HCT116 (cell line): ENCODE data around the gene TMEM132A. TPM values are rescaled to one million over a fixed set of nuclear protein-coding genes. Genes with fewer than 3 reads are reported as not detected.

Source experiments
- ATAC-seq: fragments of 200-7000 bp; cut with Tn5 transposase; 2 replicates; pipeline ENCODE4 v1.9.1; 2020; ENCODE audit warnings: mild to moderate bottlenecking, moderate library complexity
- BruUV-seq: library from RNA; stranded (reverse); fragments of 400-500 nt; replicated peaks from 2 replicates; lab custom pipeline; 2021; lab: Mats Ljungman, UMichigan
- CTCF ChIA-PET: fragments of 300-600 bp; sonication (Branson Sonifier 250); formaldehyde crosslinking; loops from one replicate; lab custom pipeline; 2021; ENCODE audit warnings: antibody characterized with exemption; lab: Charles Lee
- POLR2A ChIA-PET: fragments of 300-600, 350-600 bp; sonication (Branson Sonifier 250); formaldehyde crosslinking; loops from one replicate; lab custom pipeline; 2021; ENCODE audit warnings: antibody characterized with exemption; lab: Charles Lee
- RAD21 ChIA-PET, 2 experiments: fragments of 300-600 bp; sonication (Branson Sonifier 250); formaldehyde crosslinking; loops; one replicate each; lab custom pipeline; 2023; ENCODE audit warnings: low total read pairs in 2 of 2; ENCODE audit not compliant: uncharacterized antibody in 2 of 2, unreplicated experiment in 2 of 2, low non-redundant PET in 1 of 2; lab: Charles Lee
- DNase-seq: peaks from one replicate; pipeline ENCODE4 v3.0.0-alpha.2; 2010; ENCODE audit warnings: low read depth, low spot score
- H2AFZ ChIP-seq: fragments of 200-600 bp; shearing (Covaris generic), sonication (generic); 2 replicates; pipeline ENCODE4 v1.6.1; 2017; ENCODE audit warnings: low read depth, mixed run types, mixed read lengths, antibody characterized with exemption, low read length; ENCODE audit not compliant: poor library complexity, severe bottlenecking
- H3K27ac ChIP-seq: 2 replicates; pipeline ENCODE4 v1.5.1; 2012; ENCODE audit warnings: low read depth, low read length
- H3K27me3 ChIP-seq: fragments of 200-600 bp; sonication (generic); 2 replicates; pipeline ENCODE4 v1.6.1; 2016; ENCODE audit warnings: mixed run types, low read length, mixed read lengths; ENCODE audit not compliant: insufficient read depth
- H3K36me3 ChIP-seq, 2 experiments: fragments of 200-500 bp in 1 of 2; fragments of 200-600 bp in 1 of 2; sonication (Bioruptor generic) in 1 of 2; sonication (generic) in 1 of 2; 2 replicates each; pipeline versions ENCODE4 v1.5.1 to v1.6.1; 2014 to 2016; ENCODE audit warnings: low read length in 2 of 2, inconsistent platforms in 1 of 2, mixed read lengths in 1 of 2, mixed run types in 1 of 2; ENCODE audit not compliant: insufficient read depth in 2 of 2, control insufficient read depth in 1 of 2
- H3K4me1 ChIP-seq, 2 experiments: fragments of 200-600 bp in 1 of 2; sonication (generic) in 1 of 2; 2 replicates each; pipeline versions ENCODE4 v1.5.1 to v1.6.1; 2012 to 2017; ENCODE audit warnings: low read length in 2 of 2, inconsistent platforms in 1 of 2, mild to moderate bottlenecking in 1 of 2, mixed read lengths in 1 of 2, mixed run types in 1 of 2, moderate library complexity in 1 of 2; ENCODE audit not compliant: insufficient read depth in 2 of 2, control insufficient read depth in 1 of 2
- H3K4me2 ChIP-seq: fragments of 200-600 bp; sonication (generic); 2 replicates; pipeline ENCODE4 v1.6.1; 2017; ENCODE audit warnings: mixed run types, low read length, mixed read lengths
- H3K4me3 ChIP-seq, 2 experiments: fragments of 200-600 bp in 1 of 2; sonication (generic) in 1 of 2; replicated peaks in 1 of 2; 2 replicates each; pipeline ENCODE4 v1.5.1; 2011 to 2016; ENCODE audit warnings: low read length in 2 of 2, control low read depth in 1 of 2, low read depth in 1 of 2, mild to moderate bottlenecking in 1 of 2, mixed read lengths in 1 of 2, mixed run types in 1 of 2
- H3K79me2 ChIP-seq: fragments of 200-600 bp; sonication (generic); 2 replicates; pipeline ENCODE4 v1.6.1; 2017; ENCODE audit warnings: mild to moderate bottlenecking, mixed run types, low read length, moderate library complexity, mixed read lengths; ENCODE audit not compliant: insufficient read depth
- H3K9ac ChIP-seq: fragments of 200-600 bp; sonication (generic); 2 replicates; pipeline ENCODE4 v1.6.1; 2016; ENCODE audit warnings: low read length, mixed read lengths
- H3K9me2 ChIP-seq: fragments of 200-600 bp; sonication (generic), shearing (Covaris generic); 2 replicates; pipeline ENCODE4 v1.6.1; 2017; ENCODE audit warnings: mixed run types, mild to moderate bottlenecking, moderate library complexity; ENCODE audit not compliant: insufficient read depth
- H3K9me3 ChIP-seq, 2 experiments: fragments of 200-500 bp in 1 of 2; fragments of 200-600 bp in 1 of 2; sonication (Bioruptor generic) in 1 of 2; sonication (generic) in 1 of 2; 2 replicates each; pipeline ENCODE4 v1.6.1; 2014 to 2017; ENCODE audit warnings: low read length in 2 of 2, mixed read lengths in 2 of 2, inconsistent platforms in 1 of 2, low read depth in 1 of 2, mild to moderate bottlenecking in 1 of 2, mixed run types in 1 of 2, moderate library complexity in 1 of 2; ENCODE audit not compliant: control insufficient read depth in 1 of 2, insufficient read depth in 1 of 2
- H4K20me1 ChIP-seq: fragments of 200-600 bp; sonication (generic), shearing (Covaris generic); 2 replicates; pipeline ENCODE4 v1.6.1; 2017; ENCODE audit warnings: mixed run types, mild to moderate bottlenecking, moderate library complexity; ENCODE audit not compliant: insufficient read depth
- CEBPB ChIP-seq: IDR thresholded peaks from 2 replicates; pipeline ENCODE4 v1.6.1; 2012; ENCODE audit warnings: low read depth
- EGR1 ChIP-seq: IDR thresholded peaks from 2 replicates; pipeline ENCODE4 v1.6.1; 2012; ENCODE audit warnings: low read depth
- EZH2phosphoT487 ChIP-seq: fragments of 200-600 bp; IDR thresholded peaks from 2 replicates; pipeline ENCODE4 v1.6.1; 2018; ENCODE audit warnings: antibody characterized with exemption, borderline replicate concordance
- POLR2AphosphoS5 ChIP-seq: IDR thresholded peaks from 2 replicates; pipeline ENCODE4 v1.6.1; 2011; ENCODE audit warnings: mild to moderate bottlenecking, low read depth, low read length, moderate library complexity
- SP1 ChIP-seq: IDR thresholded peaks from 2 replicates; pipeline ENCODE4 v1.6.1; 2012; ENCODE audit warnings: low read depth
- ZFX ChIP-seq: fragments of 450-650 bp; IDR thresholded peaks from 2 replicates; pipeline ENCODE4 v1.6.1; 2017
- intact Hi-C: fragments of 100-400 bp; cut with micrococcal nuclease; formaldehyde crosslinking; loops from 2 replicates; pipeline ENCODE4 v1.10.0; 2022
- total RNA-seq: library from RNA; stranded (reverse); gene quantifications from one replicate; pipeline ENCODE4 v1.2.1, GENCODE V29; 2021; ENCODE audit not compliant: unreplicated experiment
- TF ChIP-seq, protein P1 (sequence below): IDR thresholded peaks from 2 replicates; pipeline ENCODE4 v1.6.1; 2012
- TF ChIP-seq, protein P2 (sequence below): IDR thresholded peaks from 2 replicates; pipeline ENCODE4 v1.6.1; 2012; ENCODE audit warnings: low read depth

The TMEM132A gene
- total RNA-seq, 1 experiment from 2014 or later = 120 TPM

GRCh38 chr11:60934790-60935605 lies 10.7 kb downstream of the TMEM132A start:
- Histone ChIP-seq H4K20me1 (no peaks in the 10 kb centered on the region), H3K27ac (no peak overlapping the region), H3K4me1 (no peaks in the 10 kb centered on the region), H3K27me3 (no peaks in the 10 kb centered on the region), H3K79me2 (no peaks in the 10 kb centered on the region), H3K4me2 (no peak overlapping the region), H3K9ac (no peak overlapping the region), H2AFZ (no peak overlapping the region), H3K4me3 (no peak overlapping the region), H3K9me3 (no peaks in the 10 kb centered on the region), H3K36me3 (peaks cover 8 to 11% of the 10 kb centered on the region in 2 experiments; a peak in 3 of 4 replicates), H3K9me2 (no peaks in the 10 kb centered on the region)
- ChIA-PET CTCF (no interaction called here), RAD21 (no interaction called here), POLR2A (no interaction called here)
- TF ChIP-seq, protein P1, sequence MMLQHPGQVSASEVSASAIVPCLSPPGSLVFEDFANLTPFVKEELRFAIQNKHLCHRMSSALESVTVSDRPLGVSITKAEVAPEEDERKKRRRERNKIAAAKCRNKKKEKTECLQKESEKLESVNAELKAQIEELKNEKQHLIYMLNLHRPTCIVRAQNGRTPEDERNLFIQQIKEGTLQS = no peak
- no peak for TF ChIP-seq POLR2AphosphoS5
- TF ChIP-seq EGR1 = no peak
- no peak for TF ChIP-seq ZFX
- TF ChIP-seq CEBPB = no peak
- TF ChIP-seq, protein P2, sequence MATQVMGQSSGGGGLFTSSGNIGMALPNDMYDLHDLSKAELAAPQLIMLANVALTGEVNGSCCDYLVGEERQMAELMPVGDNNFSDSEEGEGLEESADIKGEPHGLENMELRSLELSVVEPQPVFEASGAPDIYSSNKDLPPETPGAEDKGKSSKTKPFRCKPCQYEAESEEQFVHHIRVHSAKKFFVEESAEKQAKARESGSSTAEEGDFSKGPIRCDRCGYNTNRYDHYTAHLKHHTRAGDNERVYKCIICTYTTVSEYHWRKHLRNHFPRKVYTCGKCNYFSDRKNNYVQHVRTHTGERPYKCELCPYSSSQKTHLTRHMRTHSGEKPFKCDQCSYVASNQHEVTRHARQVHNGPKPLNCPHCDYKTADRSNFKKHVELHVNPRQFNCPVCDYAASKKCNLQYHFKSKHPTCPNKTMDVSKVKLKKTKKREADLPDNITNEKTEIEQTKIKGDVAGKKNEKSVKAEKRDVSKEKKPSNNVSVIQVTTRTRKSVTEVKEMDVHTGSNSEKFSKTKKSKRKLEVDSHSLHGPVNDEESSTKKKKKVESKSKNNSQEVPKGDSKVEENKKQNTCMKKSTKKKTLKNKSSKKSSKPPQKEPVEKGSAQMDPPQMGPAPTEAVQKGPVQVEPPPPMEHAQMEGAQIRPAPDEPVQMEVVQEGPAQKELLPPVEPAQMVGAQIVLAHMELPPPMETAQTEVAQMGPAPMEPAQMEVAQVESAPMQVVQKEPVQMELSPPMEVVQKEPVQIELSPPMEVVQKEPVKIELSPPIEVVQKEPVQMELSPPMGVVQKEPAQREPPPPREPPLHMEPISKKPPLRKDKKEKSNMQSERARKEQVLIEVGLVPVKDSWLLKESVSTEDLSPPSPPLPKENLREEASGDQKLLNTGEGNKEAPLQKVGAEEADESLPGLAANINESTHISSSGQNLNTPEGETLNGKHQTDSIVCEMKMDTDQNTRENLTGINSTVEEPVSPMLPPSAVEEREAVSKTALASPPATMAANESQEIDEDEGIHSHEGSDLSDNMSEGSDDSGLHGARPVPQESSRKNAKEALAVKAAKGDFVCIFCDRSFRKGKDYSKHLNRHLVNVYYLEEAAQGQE = no peak
- TF ChIP-seq SP1 = no peak
- no peak for TF ChIP-seq EZH2phosphoT487
- ATAC-seq (no peak), DNase-seq (no peak)
- intact Hi-C loops = no loop called here
- no TSS peak for BruUV-seq
